NCI-H2107 treated with DMSO at 0.1 percent for 48 hours (cell line): ENCODE data around the gene VAV3.
"Not testable (repeated sequence)": the region's sequence is repeated elsewhere in the genome, so short reads cannot be mapped to it uniquely, and the experiment has no call there.

Source experiments
- DNase-seq: peaks from one replicate; lab custom pipeline; 2025; ENCODE audit not compliant: unreplicated experiment; lab: John Stamatoyannopoulos, UW

Gene VAV3

DNA sequence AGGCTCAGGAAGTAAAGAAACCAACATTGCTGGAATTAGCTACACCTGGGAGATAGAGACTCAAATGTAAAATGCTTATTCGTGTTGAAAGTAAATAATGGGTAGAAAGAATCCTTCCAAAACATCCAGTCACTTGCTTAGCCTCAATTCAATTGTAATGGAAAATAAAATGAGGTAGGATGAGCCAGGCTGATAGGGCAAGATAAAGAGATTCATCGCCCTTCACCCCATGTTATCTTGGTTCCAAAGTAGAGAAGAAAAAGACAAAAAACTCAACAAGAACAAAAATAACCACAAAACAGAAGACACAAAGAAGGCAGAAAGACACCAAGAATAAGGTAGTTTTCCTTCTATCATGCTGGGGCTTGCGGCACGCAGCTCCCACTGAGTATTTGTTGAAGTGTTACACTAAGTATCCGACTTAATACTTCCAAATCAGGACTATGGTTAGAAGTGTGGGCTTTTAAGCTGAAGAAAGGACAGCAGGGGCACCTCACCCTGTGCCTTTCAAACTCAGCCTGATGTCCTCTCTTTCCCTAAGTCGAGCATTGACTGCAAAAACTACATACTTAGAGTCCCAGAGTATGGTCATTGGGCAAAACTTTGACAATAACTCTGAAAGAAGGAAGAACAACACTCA, 202.1 kb downstream of the VAV3 start:
- no peak for DNase-seq

DNA sequence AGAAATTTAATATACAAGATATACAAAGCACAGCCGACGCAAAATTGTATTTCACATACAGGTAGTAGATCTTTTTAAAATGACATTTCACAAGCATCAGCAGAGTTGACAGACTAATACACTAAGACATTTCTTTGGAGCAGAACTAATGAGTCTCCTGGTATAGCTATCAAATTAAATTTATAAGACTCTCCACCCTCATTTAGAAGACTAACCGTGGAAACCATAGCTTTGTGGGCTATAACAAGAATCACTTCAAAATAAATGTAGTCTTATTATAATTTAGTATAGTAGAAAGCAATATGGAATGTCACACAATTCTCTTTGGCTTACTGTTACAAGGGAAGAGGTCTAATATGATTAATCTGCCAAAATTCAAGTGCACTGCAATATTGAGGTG, 204.9 kb downstream of the VAV3 start:
- DNase-seq = no peak

DNA sequence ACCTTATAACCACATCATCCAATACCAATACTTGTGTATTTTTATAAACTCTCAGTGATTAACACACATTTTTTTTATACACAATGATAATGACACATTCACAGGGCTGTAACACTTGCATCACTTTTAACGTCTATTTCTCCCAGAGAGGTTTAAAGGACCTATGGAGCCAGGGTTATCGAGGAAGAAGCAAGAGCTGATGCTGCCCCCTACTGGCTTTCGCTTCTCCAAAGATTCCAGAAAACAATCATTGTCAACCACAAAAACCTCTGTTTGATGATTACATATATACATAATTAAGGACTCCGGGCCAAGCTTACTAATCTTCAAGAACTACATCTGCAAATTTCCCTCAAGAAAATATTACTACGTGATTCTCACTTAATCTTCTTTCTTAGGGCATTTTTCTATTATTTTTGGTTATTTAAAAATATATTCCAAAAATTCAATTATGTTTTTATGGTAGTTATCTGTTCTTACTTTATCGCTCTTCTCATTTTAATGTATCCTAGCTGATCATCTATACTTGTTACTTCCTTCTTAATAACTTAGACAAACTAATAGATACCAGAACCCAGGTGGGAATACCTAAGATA, 214.5 kb downstream of the VAV3 start:
- DNase-seq = peak; percentile 53

DNA sequence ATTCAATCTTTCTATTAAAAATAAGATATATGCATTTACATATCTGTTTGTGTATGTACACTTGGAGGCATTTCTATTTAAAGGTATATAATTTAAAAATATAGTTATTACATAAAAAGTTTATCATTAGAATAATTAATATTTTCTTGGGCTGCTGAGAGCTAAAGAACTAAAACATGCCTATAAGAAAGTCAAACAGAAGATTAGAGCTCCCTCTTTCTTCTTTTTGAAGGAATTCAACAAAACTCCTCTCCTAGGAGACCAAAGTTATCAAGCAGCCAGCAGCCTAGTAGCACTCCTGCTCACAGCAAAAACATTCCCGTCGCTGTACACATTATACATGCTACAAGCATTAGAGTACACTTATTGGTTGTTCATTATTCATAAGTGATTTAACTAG, 216.4 kb downstream of the VAV3 start:
- DNase-seq = no peak

DNA sequence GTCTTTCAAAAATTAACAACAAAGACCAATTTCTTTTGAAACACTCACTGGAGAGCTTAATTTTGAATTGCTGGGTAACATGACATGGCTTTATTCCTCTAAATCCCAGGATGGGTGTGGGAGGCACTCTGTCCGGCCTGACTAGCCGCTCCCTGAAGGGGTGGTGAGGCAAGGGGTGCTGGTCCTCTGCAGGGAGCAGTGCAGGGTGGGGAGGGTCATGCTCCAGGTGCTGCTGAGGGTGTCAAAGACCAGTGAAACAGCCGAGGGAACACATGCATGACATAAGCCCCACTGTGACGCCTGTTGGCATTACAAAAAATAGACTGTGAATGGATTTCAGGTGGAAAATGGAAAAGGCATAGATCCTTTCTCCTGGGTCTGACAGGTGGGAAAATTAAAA, 223.7 kb downstream of the VAV3 start:
- no peak for DNase-seq

DNA sequence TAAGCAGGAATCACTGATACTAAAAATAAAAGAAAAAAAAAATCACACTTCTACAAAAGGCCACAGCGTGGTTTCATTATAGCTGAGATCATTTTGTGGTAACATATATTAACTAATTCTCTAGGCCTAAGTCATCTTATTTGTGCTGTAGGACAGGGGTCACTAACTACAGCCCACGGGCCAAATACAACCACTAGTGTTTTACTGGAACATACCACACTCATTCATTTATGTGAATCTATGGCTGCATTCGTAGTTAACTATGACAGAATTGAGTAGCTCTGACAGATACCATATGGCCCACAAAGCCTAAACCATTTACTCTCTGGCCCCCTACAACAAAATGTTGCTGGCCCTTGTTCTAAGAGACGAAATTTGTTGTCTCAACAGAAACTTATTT, 224.4 kb downstream of the VAV3 start:
- no peak for DNase-seq

DNA sequence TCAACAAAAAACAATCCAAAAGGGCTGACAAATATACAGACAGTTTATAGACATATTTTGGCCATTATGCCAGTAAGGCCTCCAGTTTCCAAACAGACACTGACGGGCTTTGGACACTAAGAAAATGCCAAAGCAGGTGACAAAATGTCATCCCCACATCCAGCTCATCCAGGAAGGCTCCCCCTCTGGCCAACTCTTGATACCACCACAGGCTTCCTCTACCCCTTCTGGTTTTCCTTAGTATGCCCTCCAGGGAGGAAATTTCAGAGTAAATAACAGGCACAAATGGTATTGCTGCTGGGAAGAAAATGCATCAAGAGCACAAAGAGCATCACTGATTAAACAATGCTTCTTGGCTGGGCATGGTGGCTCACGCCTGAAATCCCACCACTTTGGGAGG, 225.3 kb downstream of the VAV3 start:
- DNase-seq = no peak

DNA sequence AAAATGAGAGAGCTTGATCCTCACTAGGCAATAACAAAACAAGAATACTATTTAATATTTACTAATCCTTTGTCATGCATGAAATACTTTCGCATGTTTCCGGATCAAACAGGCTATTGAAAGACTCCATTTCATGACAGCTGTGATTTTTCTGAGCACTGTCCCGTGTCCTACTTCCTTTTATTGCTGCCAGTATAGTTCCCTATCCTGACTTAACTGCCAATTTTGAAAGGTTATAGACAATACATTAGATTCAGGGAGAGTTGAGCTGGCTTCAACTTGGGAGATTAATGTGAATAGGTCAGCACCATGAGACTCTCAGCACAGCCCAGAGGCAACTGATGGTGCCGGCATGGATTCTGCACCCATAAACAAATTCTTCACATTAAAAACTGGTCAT, 225.8 kb downstream of the VAV3 start:
- no peak for DNase-seq

DNA sequence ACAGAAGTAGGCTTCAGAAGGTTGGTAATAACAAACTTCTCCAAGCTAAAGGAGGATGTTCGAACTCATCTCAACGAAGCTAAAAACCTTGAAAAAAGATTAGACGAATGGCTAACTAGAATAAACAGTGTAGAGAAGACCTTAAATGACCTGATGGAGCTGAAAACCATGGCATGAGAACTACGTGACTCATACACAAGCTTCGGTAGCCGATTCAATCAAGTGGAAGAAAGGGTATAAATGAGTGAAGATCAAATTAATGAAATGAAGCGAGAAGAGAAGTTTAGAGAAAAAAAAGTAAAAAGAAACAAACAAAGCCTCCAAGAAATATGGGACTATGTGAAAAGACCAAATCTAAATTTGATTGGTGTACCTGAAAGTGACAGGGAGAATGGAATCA, 231.6 kb downstream of the VAV3 start:
- DNase-seq = not testable (repeated sequence)

DNA sequence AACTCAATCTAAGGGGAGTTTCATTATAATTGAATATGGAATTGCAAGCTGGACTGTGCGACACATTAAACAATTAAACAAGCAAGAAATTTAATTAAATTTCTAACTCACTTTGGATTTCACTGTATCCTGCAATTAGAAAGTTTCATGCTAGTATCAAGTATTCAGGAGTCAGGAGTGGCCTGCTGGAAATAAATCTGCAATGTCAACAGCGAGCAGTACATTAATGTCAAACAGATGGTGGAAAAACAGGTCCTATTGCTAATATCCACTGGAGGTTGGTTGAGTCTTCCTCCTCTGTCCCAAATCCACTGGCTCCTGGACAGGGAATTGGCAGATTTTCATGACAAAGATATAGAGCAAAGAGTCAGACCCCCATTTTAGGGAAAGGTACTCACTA, 237.1 kb downstream of the VAV3 start:
- DNase-seq = no peak

DNA sequence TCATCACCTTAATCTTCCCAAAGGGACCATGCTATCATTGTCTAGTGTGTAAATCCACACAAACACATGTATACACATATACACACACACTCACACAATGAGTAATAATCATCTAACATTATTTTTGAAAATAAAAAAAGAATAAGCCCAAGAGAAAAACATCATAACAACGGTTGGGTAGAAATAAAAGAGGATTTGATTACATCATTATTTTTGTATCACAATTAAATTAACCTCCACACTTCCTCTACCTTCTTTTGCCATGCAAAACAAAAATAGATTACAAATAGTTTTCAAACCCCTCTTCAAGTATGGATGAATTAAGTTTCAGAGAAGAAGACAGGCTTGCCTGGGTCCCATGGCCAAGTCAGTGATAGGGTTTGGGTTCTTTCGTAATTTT, 238.1 kb downstream of the VAV3 start:
- DNase-seq = no peak

DNA sequence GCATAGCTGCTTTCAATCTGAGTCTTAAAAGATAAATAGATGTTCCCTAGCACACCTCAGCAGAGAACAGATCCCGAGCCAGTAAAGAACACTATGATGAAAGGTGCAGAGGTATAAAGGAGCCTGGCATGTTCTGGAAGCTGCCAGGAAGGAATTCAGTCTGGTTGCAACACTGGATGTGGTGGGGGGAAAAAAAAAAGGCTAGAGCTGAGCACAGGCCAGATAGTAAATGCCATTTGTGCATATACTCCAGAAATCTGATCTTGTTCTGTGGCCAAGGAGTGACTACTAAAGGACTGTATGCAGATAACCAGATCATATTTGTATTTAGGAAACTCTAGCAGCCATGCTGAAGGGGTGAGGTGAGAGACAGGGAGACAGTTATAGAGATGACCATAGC, 240.3 kb downstream of the VAV3 start:
- no peak for DNase-seq

DNA sequence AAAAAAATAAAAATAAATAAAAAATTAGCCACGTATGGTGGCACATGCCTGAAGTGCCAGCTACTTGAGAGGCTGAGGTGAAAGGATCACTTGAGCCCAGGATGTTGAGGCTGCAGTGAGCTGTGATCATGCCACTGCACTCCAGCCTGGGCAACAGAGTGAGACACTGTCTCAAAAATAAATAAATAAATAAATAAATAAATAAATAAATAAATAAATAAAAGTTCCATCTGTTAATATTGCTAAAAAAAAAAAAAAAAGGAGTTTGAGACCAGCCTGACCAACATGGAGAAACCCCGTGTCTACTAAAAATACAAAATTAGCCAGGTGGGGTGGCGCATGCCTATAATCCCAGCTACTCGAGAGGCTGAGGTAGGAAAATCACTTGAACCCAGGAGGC, 244.8 kb downstream of the VAV3 start:
- not testable (repeated sequence) for DNase-seq

DNA sequence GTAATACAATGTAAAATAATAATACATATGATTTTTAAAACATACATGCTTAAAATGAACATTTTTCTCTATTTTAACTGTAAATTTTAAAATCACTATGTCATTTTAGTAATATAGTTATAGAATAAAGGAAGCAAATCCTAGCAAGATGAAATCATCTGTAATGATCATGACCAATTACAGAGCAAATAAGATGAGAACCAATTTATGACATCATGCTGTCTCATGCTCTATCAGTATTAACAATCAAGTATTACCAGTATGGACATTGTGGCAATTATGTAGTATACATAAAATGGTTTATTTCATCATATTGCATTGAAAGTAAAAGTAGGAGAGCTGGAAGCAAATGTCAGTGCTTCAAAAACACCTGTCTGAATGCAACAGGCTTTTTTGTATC, 255.0 kb downstream of the VAV3 start:
- DNase-seq = no peak

DNA sequence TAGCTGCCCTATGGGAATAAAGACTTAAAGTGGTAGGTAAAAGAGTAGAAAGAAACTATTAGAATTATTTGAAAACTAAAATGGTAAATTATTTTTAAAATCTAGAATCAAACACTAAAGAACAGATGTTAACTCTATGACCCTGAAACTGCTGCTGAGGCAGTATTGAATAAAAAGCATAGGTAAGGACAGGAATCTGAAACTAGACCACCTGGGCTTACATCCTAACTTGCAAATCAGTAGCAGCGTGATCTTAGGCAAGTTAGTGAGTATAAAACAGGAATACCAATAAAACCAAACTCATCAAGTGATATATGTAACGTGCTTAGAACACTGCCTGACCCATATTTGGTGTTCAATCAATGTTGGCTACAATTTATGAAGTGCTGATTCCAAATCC, 257.9 kb downstream of the VAV3 start:
- no peak for DNase-seq

DNA sequence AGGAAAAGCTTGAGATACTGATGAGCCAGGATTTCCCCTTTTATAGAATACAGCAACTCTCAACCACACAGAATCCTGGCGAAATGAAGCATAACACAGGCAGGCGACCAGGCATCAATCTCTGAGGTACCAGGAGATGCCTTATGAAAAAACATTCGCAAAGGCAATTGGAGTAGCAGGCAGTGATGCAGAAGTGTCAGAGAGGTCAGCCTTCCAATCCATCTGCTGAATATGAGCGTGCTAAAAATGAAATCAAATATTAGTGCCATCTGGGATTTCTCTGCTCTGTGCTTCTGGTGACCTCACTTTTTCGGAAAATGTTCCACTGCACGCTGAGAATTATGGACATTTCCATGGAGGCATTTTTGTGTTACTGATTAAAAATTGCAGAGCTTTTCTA, 258.8 kb downstream of the VAV3 start:
- no peak for DNase-seq

DNA sequence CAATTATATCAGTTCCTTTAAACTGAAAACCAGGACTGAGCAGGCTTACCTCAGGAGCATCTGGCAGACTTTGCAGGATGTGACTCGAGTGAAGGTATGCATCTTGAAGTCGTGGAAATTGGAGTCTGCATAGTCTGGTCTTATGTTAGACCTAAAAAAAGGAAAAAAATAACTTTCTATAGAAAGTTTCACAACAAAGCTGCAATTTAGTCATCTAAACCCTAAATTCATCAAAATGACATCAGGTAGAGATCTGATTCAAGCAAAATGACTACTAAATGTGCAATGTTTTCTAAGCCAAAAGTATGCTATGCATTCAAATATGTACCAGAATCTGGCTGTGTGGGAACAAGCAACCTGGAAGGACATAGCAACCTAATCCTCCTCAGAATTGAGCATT, 260.1 kb downstream of the VAV3 start:
- no peak for DNase-seq

DNA sequence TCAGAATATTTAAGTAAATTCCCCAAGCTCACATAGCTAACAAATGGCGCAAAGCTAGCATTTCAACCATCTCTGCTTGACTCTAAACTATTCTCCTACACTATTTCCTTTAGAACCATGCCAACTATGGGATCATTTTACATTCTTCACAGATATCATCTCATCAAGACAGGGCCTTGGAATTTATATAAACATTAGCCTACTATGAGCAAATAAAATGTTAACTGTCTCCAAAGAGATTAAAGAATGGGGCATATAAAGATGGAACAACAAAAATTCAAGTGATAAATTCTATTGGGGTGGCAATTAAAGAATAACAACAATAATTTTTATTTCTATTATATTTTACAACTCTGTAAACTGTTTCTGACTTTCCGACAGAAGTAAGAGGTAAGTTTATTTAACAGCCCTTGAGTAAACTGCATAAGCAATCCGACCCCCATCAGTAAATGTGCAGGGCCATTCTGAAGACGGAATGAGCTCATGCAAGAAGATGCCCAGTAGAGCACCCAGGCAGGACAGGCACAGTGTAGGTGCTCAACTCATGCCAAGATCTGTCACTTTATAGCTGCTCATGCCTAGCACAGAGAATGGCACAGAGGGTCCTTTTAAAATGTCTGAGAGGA, 261.9 kb downstream of the VAV3 start:
- no peak for DNase-seq

DNA sequence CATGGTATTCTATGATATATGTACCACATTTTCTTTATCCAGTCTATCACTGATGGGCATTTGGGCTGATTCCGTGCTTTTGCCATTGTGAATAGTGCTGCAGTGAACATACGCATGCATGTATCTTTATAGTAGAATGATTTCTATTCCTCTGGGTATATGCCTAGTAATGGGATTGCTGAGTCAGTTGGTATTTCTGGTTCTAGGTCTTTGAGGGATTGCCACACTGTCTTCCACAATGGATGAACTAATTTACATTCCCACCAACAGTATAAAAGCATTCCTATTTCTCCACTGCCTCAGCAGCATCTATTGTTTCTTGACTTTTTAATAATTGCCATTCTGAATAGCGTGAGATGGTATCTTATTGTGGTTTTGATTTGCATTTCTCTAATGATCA, 264.3 kb downstream of the VAV3 start:
- DNase-seq = not testable (repeated sequence)

DNA sequence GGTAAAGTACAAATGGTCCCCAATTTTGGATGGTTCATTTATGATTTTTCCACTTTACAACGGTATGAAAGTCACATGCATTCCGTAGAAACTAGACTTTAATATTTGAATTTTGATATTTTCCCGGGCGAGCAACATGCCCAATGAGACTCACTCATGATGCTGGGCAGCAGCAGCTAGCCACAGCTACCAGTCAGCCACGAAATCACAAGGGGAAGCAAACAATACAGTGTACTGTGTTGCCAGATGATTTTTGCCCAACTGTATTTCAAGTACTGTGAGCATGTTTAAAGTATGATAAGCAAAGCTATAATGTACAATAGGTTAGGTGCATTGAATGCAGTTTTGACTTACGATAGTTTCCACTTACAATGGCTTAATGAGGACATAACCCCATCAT, 266.8 kb downstream of the VAV3 start:
- DNase-seq = no peak

DNA sequence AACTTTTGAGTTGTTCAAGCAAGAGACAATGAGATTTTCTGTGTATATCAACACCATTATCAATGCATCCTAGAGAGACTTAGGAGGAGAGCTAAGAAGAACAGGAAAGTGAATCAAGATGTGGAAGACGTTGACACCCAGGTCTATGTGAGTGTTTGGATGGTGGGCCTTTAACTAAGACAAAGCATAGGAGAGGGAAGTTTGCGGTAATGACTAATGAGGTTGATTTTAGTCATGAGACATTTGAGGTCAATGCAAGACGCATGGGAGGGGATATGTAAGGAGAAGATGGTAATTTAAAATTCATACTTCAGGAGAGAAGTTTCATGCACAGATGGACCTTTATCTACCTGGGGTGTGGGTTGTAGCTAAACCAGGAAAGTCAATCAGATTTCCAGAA, 269.6 kb downstream of the VAV3 start:
- DNase-seq = no peak

DNA sequence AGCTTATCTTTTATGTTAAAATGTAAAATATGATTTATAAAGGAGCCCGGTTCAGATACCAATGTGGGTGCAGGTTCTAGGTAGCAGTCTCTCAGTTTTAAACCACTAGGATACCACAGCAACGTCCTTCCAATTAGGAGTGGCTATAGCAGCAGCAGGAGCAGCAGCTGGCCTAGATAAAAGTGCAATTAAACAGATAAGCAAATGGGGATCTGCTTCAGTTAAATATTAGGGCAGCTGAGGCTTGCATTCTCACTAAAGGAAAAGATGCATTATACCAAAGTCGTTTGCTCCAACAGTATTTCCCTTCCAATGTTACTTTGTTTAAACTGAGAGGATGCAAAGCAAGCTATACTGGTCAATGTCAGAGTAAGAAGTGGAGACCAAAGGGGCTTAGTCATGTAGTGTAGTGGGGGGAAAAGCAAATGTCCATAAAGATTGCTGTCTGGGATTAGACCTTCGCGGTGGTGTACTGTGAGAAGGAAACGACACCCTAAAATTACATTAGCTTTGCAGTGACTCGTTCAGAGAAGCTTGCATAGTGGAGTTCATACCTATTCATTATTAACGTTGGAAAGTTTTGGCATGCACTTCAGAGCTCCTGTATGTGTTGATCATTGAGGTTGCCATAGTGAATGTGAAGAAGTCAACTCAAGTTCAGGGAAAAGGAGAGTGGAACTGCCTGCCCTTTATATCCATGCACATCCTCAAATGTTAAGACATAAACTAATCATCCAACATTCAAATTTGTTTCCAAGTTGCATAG, 272.2 kb downstream of the VAV3 start:
- DNase-seq = no peak
